Measurements from ENCODE around the gene ZNF236. TPM values are rescaled to one million over a fixed set of nuclear protein-coding genes. Genes with fewer than 3 reads are reported as not detected.

Gene ZNF236
- total RNA-seq, 1 donor from 2014 or later: 17.2 TPM

GRCh38 chr18:76846217-76846616, 23.9 kb downstream of the ZNF236 start:
- Histone ChIP-seq H3K9me3 (ENCODE audit: control insufficient read depth in 3 of 3, low read length in 3 of 3) (no peaks in the 10 kb centered on the region), H3K4me3 (ENCODE audit: low read length in 3 of 3) (no peak overlapping the region), H3K9ac (ENCODE audit: low read depth in 1 of 3, low read length in 3 of 3) (no peak overlapping the region), H3K27me3 (ENCODE audit: control insufficient read depth in 3 of 3, insufficient read depth in 3 of 3, low read length in 3 of 3) (no peaks in the 10 kb centered on the region), H3K27ac (ENCODE audit: low read depth, low read length) (no peak overlapping the region), H3K36me3 (ENCODE audit: control insufficient read depth in 3 of 3, insufficient read depth in 3 of 3, low read length in 3 of 3) (no peaks in the 10 kb centered on the region), H3K4me1 (ENCODE audit: control insufficient read depth in 3 of 3, insufficient read depth in 3 of 3, low read length in 3 of 3) (no peaks in the 10 kb centered on the region)

GRCh38 chr18:76847916-76848315, 25.6 kb downstream of the ZNF236 start:
- H3K4me1 ChIP-seq (ENCODE audit: control insufficient read depth in 3 of 3, insufficient read depth in 3 of 3, low read length in 3 of 3): no peaks in the 10 kb centered on the region
- H3K27me3 ChIP-seq (ENCODE audit: control insufficient read depth in 3 of 3, insufficient read depth in 3 of 3, low read length in 3 of 3): no peaks in the 10 kb centered on the region
- no peak overlapping the region for H3K4me3 ChIP-seq (ENCODE audit: low read length in 3 of 3)
- H3K9ac ChIP-seq (ENCODE audit: low read depth in 1 of 3, low read length in 3 of 3): no peak overlapping the region
- peaks cover 0 to 6% (median 0%) of the 10 kb centered on the region in 3 donors for H3K36me3 ChIP-seq (ENCODE audit: control insufficient read depth in 3 of 3, insufficient read depth in 3 of 3, low read length in 3 of 3)
- no peaks in the 10 kb centered on the region for H3K9me3 ChIP-seq (ENCODE audit: control insufficient read depth in 3 of 3, low read length in 3 of 3)
- no peak overlapping the region for H3K27ac ChIP-seq (ENCODE audit: low read depth, low read length)

GRCh38 chr18:76850112-76850511, 27.8 kb downstream of the ZNF236 start:
- Histone ChIP-seq H3K9ac (ENCODE audit: low read depth in 1 of 3, low read length in 3 of 3) (no peak overlapping the region), H3K27me3 (ENCODE audit: control insufficient read depth in 3 of 3, insufficient read depth in 3 of 3, low read length in 3 of 3) (no peaks in the 10 kb centered on the region), H3K9me3 (ENCODE audit: control insufficient read depth in 3 of 3, low read length in 3 of 3) (no peaks in the 10 kb centered on the region), H3K4me3 (ENCODE audit: low read length in 3 of 3) (no peak overlapping the region), H3K36me3 (ENCODE audit: control insufficient read depth in 3 of 3, insufficient read depth in 3 of 3, low read length in 3 of 3) (peaks cover 0 to 6% (median 0%) of the 10 kb centered on the region in 3 donors), H3K27ac (ENCODE audit: low read depth, low read length) (no peak overlapping the region), H3K4me1 (ENCODE audit: control insufficient read depth in 3 of 3, insufficient read depth in 3 of 3, low read length in 3 of 3) (no peaks in the 10 kb centered on the region)

- Histone ChIP-seq H3K4me1 (ENCODE audit: control insufficient read depth in 3 of 3, insufficient read depth in 3 of 3, low read length in 3 of 3) (no peaks in the 10 kb centered on the region), H3K9ac (ENCODE audit: low read depth in 1 of 3, low read length in 3 of 3) (no peak overlapping the region), H3K36me3 (ENCODE audit: control insufficient read depth in 3 of 3, insufficient read depth in 3 of 3, low read length in 3 of 3) (peaks cover 7 to 14% (median 7%) of the 10 kb centered on the region in 3 donors), H3K9me3 (ENCODE audit: control insufficient read depth in 3 of 3, low read length in 3 of 3) (no peaks in the 10 kb centered on the region), H3K27ac (ENCODE audit: low read depth, low read length) (no peak overlapping the region), H3K4me3 (ENCODE audit: low read length in 3 of 3) (no peak overlapping the region), H3K27me3 (ENCODE audit: control insufficient read depth in 3 of 3, insufficient read depth in 3 of 3, low read length in 3 of 3) (no peaks in the 10 kb centered on the region)
These were observed 33.2 kb downstream of the ZNF236 start for GRCh38 chr18:76855594-76855993.

- H3K9ac ChIP-seq (ENCODE audit: low read depth in 1 of 3, low read length in 3 of 3): no peak overlapping the region
- H3K4me3 ChIP-seq (ENCODE audit: low read length in 3 of 3): no peak overlapping the region
- no peaks in the 10 kb centered on the region for H3K9me3 ChIP-seq (ENCODE audit: control insufficient read depth in 3 of 3, low read length in 3 of 3)
- no peaks in the 10 kb centered on the region for H3K4me1 ChIP-seq (ENCODE audit: control insufficient read depth in 3 of 3, insufficient read depth in 3 of 3, low read length in 3 of 3)
- H3K27ac ChIP-seq (ENCODE audit: low read depth, low read length): no peak overlapping the region
- H3K27me3 ChIP-seq (ENCODE audit: control insufficient read depth in 3 of 3, insufficient read depth in 3 of 3, low read length in 3 of 3): no peaks in the 10 kb centered on the region
- peaks cover 15 to 19% (median 18%) of the 10 kb centered on the region in 3 donors for H3K36me3 ChIP-seq (ENCODE audit: control insufficient read depth in 3 of 3, insufficient read depth in 3 of 3, low read length in 3 of 3)
These were observed 35.1 kb downstream of the ZNF236 start for GRCh38 chr18:76857476-76857875.

GRCh38 chr18:76859474-76860339, 37.4 kb downstream of the ZNF236 start:
- Histone ChIP-seq H3K27ac (ENCODE audit: low read depth, low read length) (no peak overlapping the region), H3K27me3 (ENCODE audit: control insufficient read depth in 3 of 3, insufficient read depth in 3 of 3, low read length in 3 of 3) (no peaks in the 10 kb centered on the region), H3K4me3 (ENCODE audit: low read length in 3 of 3) (no peak overlapping the region), H3K9ac (ENCODE audit: low read depth in 1 of 3, low read length in 3 of 3) (no peak overlapping the region), H3K9me3 (ENCODE audit: control insufficient read depth in 3 of 3, low read length in 3 of 3) (no peaks in the 10 kb centered on the region), H3K36me3 (ENCODE audit: control insufficient read depth in 3 of 3, insufficient read depth in 3 of 3, low read length in 3 of 3) (peaks cover 15 to 23% (median 20%) of the 10 kb centered on the region in 3 donors), H3K4me1 (ENCODE audit: control insufficient read depth in 3 of 3, insufficient read depth in 3 of 3, low read length in 3 of 3) (no peaks in the 10 kb centered on the region)

- Histone ChIP-seq H3K9me3 (ENCODE audit: control insufficient read depth in 3 of 3, low read length in 3 of 3) (no peaks in the 10 kb centered on the region), H3K4me1 (ENCODE audit: control insufficient read depth in 3 of 3, insufficient read depth in 3 of 3, low read length in 3 of 3) (no peaks in the 10 kb centered on the region), H3K4me3 (ENCODE audit: low read length in 3 of 3) (no peak overlapping the region), H3K27ac (ENCODE audit: low read depth, low read length) (no peak overlapping the region), H3K9ac (ENCODE audit: low read depth in 1 of 3, low read length in 3 of 3) (no peak overlapping the region), H3K36me3 (ENCODE audit: control insufficient read depth in 3 of 3, insufficient read depth in 3 of 3, low read length in 3 of 3) (peaks cover 15 to 21% (median 20%) of the 10 kb centered on the region in 3 donors), H3K27me3 (ENCODE audit: control insufficient read depth in 3 of 3, insufficient read depth in 3 of 3, low read length in 3 of 3) (no peaks in the 10 kb centered on the region)
These were observed 38.1 kb downstream of the ZNF236 start for GRCh38 chr18:76860411-76860810.

- no peaks in the 10 kb centered on the region for H3K9me3 ChIP-seq (ENCODE audit: control insufficient read depth in 3 of 3, low read length in 3 of 3)
- no peak overlapping the region for H3K4me3 ChIP-seq (ENCODE audit: low read length in 3 of 3)
- peaks cover 20 to 27% (median 23%) of the 10 kb centered on the region in 3 donors for H3K36me3 ChIP-seq (ENCODE audit: control insufficient read depth in 3 of 3, insufficient read depth in 3 of 3, low read length in 3 of 3)
- H3K4me1 ChIP-seq (ENCODE audit: control insufficient read depth in 3 of 3, insufficient read depth in 3 of 3, low read length in 3 of 3): no peaks in the 10 kb centered on the region
- H3K9ac ChIP-seq (ENCODE audit: low read depth in 1 of 3, low read length in 3 of 3): no peak overlapping the region
- no peaks in the 10 kb centered on the region for H3K27me3 ChIP-seq (ENCODE audit: control insufficient read depth in 3 of 3, insufficient read depth in 3 of 3, low read length in 3 of 3)
- H3K27ac ChIP-seq (ENCODE audit: low read depth, low read length): no peak overlapping the region
These were observed 44.3 kb downstream of the ZNF236 start for GRCh38 chr18:76866666-76867065.

GRCh38 chr18:76873311-76873710, 51.0 kb downstream of the ZNF236 start:
- no peak overlapping the region for H3K27ac ChIP-seq (ENCODE audit: low read depth, low read length)
- H3K36me3 ChIP-seq (ENCODE audit: control insufficient read depth in 3 of 3, insufficient read depth in 3 of 3, low read length in 3 of 3): peaks cover 24 to 43% (median 31%) of the 10 kb centered on the region in 3 donors
- H3K27me3 ChIP-seq (ENCODE audit: control insufficient read depth in 3 of 3, insufficient read depth in 3 of 3, low read length in 3 of 3): no peaks in the 10 kb centered on the region
- no peak overlapping the region for H3K4me3 ChIP-seq (ENCODE audit: low read length in 3 of 3)
- no peaks in the 10 kb centered on the region for H3K9me3 ChIP-seq (ENCODE audit: control insufficient read depth in 3 of 3, low read length in 3 of 3)
- H3K9ac ChIP-seq (ENCODE audit: low read depth in 1 of 3, low read length in 3 of 3): no peak overlapping the region
- no peaks in the 10 kb centered on the region for H3K4me1 ChIP-seq (ENCODE audit: control insufficient read depth in 3 of 3, insufficient read depth in 3 of 3, low read length in 3 of 3)

GRCh38 chr18:76873713-76874112, 51.4 kb downstream of the ZNF236 start:
- no peak overlapping the region for H3K9ac ChIP-seq (ENCODE audit: low read depth in 1 of 3, low read length in 3 of 3)
- no peaks in the 10 kb centered on the region for H3K27me3 ChIP-seq (ENCODE audit: control insufficient read depth in 3 of 3, insufficient read depth in 3 of 3, low read length in 3 of 3)
- H3K4me1 ChIP-seq (ENCODE audit: control insufficient read depth in 3 of 3, insufficient read depth in 3 of 3, low read length in 3 of 3): no peaks in the 10 kb centered on the region
- H3K27ac ChIP-seq (ENCODE audit: low read depth, low read length): no peak overlapping the region
- no peaks in the 10 kb centered on the region for H3K9me3 ChIP-seq (ENCODE audit: control insufficient read depth in 3 of 3, low read length in 3 of 3)
- no peak overlapping the region for H3K4me3 ChIP-seq (ENCODE audit: low read length in 3 of 3)
- H3K36me3 ChIP-seq (ENCODE audit: control insufficient read depth in 3 of 3, insufficient read depth in 3 of 3, low read length in 3 of 3): peaks cover 24 to 41% (median 31%) of the 10 kb centered on the region in 3 donors

All from skeletal muscle tissue (tissue), 4 donors.